SKM-1 treated with dmso at 0.1 percent for 144 hours (cell line): Measurements from ENCODE around the gene SIVA1.

ENCODE experiments used
- DNase-seq: peaks from one replicate; lab custom pipeline; 2025; ENCODE audit not compliant: unreplicated experiment; lab: John Stamatoyannopoulos, UW

SIVA1 gene

GRCh38 chr14:104795781-104796686 lies 43.1 kb downstream of the SIVA1 start:
- peak; percentile 17 for DNase-seq

- no peak for DNase-seq
These were observed 43.7 kb downstream of the SIVA1 start for GRCh38 chr14:104796687-104797081.

GRCh38 chr14:104797115-104798044 lies 44.4 kb downstream of the SIVA1 start:
- no peak for DNase-seq

GRCh38 chr14:104798300-104799243 lies 45.6 kb downstream of the SIVA1 start:
- DNase-seq, result no peak

DNA sequence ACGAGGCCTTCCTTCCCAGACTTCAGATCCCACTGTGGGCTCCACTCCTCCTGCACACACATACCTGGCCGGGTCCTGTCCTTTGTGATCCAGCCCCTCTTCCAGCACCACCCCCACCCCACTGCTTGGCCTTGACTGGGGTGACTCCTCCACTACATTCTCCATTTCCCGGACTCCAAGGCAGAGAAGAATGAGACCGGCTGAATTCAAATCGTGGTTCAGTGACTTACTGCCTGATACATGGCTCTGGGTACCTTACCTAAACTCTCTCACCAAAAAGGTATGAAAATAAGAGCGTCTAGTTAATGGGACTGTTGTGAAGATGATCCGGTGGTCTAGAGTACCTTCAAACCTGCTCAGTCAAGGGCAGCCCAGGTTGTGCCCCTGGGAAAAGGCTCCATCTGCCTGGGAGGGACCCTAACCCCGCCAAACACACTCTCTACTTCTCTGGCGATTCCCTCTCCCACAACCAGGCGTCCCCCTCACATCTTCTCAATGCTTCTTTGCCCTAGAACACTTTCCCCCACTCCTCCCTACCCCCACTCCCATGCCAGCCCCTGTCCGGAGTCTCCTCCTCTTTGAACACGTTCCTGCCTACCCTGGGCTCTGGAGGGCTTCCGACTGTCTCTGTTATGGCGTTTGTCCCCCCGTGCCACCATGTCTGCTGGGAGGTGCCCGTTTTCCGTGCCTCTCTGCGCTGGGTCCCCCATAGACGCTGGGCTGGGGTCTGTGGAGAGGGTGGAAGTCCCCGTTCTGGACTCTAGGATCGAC lies 46.5 kb downstream of the SIVA1 start:
- DNase-seq, result no peak

DNA sequence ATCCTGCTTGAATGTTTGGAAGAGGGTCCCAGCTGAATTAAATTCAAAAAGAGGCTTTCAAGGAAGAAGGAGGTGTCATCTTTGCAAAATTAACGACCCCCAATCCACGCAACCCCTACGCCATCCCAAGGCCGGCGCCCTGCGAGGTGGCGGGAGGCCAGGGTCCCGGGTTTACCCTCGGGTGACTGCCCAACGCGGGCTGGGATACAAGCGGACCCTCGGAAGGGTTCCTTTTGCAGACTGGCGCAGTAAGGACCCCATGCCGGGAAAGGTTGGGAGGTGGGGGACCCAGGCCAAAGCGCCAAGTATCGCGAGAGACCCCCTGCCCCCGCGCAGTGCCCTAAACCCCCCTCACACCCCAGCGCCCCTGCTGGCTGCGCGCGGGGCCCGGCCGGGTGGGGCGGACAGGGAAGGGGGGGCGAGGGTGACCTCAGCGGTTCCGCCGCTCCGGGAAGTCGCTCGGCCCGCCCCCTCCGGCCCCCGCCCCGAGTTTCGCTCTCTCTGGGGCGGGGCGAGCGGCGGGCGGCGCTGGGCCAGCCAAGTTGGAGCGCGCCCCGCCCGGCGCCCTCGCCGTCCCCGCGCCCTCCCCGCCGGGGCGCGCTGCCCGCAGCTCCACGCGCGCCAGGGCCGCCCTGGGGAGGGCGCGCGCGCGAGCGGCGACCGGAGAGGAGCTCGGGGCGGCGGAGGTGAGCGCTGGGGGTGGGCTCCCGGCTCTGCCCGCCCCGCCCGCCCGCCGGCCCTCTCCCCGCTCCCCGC lies 47.2 kb downstream of the SIVA1 start:
- peak; percentile 6 for DNase-seq

DNA sequence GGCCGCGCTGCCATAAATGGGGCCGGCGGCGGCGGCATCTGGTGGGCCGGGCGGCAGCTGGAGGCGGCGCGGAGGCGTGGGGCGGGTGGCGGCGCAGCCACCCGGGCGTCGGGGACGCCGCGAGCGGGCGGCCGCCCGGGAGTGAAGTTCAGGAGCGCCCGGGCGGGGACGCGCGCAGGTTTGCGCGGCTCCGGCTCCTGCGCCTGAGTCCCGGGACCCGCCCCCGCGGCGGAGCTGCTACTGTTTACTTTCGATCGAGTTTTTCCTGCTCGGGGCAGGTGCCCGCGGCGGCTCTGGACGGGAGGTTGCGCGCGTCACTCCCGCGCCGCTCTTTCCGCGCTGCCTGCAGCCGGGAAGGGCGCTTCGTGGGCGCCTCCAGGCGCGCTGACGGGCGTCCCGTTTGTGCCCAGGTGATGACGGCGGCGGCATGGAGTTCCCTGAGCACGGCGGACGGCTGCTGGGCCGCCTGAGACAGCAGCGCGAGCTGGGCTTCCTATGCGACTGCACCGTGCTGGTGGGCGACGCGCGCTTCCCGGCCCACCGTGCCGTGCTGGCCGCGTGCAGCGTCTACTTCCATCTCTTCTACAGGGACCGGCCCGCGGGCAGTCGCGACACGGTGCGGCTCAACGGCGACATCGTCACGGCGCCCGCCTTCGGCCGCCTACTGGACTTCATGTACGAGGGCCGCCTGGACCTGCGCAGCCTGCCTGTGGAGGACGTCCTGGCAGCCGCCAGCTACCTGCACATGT lies 48.0 kb downstream of the SIVA1 start, which contains the start of gene ZBTB42:
ZBTB42 (plus strand) TSS at position 331 of the 749 bp plus-strand sequence; CDS start at position 428, 97 bp downstream.
- DNase-seq, result no peak

DNA sequence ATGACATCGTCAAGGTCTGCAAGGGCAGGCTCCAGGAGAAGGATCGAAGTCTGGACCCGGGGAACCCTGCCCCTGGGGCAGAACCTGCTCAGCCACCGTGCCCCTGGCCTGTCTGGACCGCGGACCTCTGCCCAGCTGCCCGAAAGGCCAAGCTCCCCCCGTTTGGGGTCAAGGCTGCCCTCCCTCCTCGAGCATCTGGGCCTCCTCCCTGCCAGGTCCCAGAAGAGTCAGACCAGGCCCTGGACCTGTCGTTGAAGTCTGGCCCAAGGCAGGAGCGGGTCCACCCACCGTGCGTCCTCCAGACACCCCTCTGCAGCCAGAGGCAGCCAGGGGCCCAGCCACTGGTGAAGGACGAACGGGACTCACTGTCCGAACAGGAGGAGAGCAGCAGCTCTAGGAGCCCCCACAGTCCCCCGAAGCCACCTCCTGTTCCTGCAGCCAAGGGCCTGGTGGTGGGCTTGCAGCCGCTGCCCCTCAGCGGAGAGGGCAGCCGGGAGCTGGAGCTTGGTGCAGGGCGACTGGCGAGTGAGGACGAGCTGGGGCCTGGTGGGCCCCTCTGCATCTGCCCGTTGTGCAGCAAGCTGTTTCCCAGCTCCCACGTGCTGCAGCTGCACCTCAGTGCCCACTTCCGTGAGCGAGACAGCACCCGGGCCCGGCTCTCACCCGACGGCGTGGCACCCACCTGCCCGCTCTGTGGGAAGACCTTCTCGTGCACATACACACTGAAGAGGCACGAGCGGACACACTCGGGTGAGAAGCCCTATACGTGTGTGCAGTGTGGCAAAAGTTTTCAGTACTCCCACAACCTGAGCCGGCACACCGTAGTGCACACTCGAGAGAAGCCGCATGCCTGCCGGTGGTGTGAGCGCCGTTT lies 48.8 kb downstream of the SIVA1 start:
- no peak for DNase-seq

- no peak for DNase-seq
These were observed 49.6 kb downstream of the SIVA1 start for GRCh38 chr14:104802394-104803184.

GRCh38 chr14:104803280-104803911 lies 50.4 kb downstream of the SIVA1 start:
- DNase-seq, result no peak

GRCh38 chr14:104803912-104804410 lies 51.0 kb downstream of the SIVA1 start:
- DNase-seq, result no peak

- no peak for DNase-seq
These were observed 51.8 kb downstream of the SIVA1 start for GRCh38 chr14:104804481-104805325.

DNA sequence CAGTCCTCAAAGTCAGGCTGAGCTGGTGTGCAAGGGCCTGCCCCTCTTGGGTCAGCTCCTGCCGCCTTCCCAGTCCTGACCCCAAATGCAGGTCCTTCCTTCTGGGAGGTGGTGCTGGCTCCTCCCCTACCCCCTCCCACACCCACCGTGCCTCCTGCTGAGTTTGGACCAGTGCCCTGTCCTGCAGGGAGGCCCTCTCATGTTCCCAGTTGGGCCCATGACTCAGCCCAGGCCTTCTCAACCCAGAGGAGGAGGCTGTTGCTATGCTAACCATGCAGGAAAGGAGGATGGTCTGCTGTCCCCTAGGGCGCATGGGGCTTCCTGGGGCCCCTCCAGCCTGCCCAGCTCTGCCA lies 52.4 kb downstream of the SIVA1 start:
- no peak for DNase-seq

DNA sequence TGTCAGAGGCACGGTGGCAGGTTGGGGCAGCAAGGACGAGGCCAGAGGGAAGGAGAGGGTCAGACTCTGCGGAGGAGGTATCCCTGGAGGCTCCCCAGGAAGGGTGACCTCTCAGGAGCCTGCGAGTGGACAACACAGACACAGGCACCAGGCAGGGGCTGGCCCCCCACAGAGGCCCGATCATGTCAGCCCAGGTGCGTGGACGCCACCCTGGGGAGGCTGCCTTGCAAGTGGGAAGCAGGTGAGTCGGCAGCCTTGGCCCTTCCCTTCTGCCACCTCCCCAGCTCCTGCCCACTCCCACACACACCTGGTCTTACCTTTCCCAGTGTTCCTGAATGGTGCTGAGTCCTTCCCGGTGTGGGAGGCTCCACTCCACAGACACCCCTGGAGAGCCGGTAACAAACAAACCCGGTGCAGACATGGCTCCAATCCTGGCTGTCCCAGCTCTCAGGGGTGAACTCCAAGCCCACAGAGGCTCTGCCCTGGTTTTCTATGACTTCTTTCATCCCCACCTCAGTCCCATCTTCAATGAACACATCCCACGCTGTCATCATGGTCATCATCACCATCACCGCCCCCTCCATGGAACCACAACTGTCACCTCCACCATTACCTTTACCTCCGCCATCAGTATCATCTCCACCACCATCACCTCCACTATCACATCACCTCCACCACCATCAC lies 53.1 kb downstream of the SIVA1 start:
- DNase-seq, result no peak
